ENCODE data around the gene OR4A16.

Gene OR4A16

GRCh38 chr11:55342901-55343300 is at the start of gene OR4A16:
TSS of gene OR4A16 (plus strand) at chr11:55343201. CDS start at chr11:55343201, 0 bp downstream.
- DNase-seq = no peak

- DNase-seq = no peak
These were observed 18.5 kb upstream of the OR4A16 start for GRCh38 chr11:55324500-55324899.

- DNase-seq = no peak
These were observed 2.3 kb downstream of the OR4A16 start for GRCh38 chr11:55345306-55345705.

- no peak for DNase-seq
These were observed 6.0 kb downstream of the OR4A16 start for GRCh38 chr11:55349032-55349431.

- no peak for DNase-seq
These were observed 14.7 kb downstream of the OR4A16 start for GRCh38 chr11:55357560-55358184.

GRCh38 chr11:55367674-55368073 is 24.7 kb downstream of the OR4A16 start, which contains the start of gene OR4A15:
TSS of gene OR4A15 (plus strand) at chr11:55367974. CDS start at chr11:55367974, 0 bp downstream.
- DNase-seq = no peak

All from NCI-H1092 (cell line).